Iris pigment epithelial cell (primary cell): ENCODE results near the gene NHLRC4.

ENCODE experiments used
- DNase-seq: peaks from one replicate; pipeline ENCODE4 v3.0.0-alpha.2; 2011; ENCODE audit warnings: low read depth

NHLRC4 gene

DNA sequence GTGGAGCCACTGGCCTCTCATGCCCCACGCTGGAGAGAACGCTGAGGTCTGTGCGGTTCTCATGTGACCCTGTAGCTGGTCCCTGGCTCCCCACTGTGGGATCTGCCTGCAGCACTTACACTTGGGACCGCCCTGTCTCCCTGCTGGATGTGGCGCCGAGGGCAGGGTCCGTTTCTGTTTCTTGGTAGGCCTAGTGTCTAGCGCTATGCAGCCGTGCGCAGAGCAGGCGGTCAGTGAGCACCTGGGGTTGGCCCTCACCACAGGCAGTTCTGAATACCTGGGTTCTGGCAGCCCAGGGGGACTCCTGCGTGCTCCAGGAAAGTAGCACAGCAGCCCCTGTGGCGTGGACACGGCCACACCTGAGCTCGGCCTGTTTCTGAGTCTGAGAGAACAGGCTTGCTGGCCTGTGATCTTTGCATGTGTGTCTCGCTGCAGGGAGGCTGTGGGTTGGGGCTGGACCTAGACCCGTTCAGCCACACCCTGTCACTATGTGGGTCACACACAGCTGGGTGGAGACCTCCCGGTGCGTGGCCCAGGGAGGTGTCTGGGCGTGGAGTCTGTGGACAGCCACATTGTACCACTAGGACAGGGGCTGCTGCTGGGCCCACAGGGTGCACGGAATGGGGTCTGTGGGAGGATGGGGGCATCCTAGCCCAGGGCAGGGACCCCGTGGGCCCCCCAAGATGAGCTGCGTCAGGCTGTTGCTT is 36.5 kb upstream of the NHLRC4 start:
- DNase-seq = no peak

DNA sequence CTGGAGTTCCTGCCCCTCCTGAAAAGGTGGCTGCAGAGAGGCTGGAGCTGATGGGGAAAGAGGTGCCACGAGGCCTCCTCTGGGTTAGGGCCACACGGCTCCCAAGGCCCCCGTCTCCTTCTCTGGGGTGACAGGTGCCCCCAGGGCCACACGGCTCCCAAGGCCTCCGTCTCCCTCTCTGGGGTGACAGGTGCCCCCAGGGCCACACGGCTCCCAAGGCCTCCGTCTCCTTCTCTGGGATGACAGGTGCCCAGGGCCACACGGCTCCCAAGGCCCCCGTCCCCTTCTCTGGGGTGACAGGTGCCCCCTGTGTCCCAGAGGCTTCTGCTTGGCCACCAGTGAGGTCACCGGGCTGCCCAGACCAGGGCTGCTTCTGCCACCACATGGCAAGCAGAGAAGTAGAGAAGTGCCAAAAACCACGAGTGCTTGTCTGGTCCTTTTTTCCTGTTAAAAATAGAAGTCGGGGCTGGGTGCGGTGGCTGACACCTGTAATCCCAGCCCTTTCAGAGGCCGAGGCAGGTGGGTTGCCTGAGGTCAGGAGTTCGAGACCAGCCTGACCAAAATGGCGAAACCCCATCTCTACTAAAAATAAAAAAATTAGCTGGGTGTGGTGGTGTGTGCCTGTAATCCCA is 35.2 kb upstream of the NHLRC4 start:
- no peak for DNase-seq

DNA sequence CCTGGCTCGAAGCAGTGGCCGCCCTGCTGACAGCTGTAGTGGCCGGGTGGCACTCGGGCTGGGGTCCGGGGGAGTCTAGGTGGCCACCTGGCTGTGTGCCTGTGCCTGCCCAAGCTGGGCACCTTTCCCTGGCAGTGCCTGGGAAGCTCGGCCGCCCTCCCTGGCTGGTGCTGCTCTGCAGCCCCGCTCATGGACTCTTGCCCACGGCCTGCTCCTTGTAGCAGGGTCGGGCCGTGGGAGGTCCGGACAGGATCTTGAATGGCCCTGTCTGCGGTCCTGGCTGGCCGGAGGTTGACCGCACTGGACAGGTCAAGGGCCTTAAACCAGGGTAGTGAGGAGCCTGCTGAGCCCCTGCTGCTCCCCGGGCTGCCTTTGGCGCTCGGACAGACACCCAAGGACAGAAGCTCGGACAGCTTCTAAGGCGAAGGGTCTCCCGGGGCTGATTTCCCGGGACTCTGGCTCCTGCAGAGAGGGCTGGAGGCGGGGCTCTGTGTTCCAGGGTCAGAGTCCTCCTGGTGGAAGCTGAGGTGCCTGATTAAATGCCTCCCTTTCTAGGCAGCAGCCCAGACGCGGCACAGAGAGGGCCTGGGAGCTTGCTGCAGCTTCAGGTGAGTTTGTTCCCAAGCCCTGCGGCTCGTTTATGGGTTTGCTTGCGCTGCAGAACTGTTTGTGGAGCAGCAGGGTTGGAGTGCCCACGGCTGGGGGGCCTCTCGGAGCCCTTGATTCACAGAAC is 33.2 kb upstream of the NHLRC4 start:
- DNase-seq = no peak

DNA sequence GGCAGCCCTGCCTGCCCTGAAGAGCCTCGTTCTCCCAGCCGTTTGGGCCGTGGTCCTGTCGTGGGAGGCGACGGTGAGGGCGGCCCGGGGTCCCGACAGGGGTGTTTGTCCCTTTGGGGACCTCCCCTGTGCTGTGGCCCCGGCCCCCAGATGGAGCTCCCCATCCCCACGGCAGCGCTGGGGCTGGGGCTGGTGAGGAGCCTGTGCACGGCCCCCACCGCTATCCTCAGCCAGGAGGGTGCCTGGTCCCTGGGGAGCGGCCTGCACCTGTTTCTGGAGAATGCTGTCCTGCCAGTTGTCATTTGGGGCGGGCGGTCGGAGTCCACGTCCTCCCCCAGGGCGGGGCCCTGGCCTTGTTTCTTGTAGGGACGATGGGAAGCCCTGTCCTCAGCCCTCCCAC is 32.7 kb upstream of the NHLRC4 start:
- no peak for DNase-seq

DNA sequence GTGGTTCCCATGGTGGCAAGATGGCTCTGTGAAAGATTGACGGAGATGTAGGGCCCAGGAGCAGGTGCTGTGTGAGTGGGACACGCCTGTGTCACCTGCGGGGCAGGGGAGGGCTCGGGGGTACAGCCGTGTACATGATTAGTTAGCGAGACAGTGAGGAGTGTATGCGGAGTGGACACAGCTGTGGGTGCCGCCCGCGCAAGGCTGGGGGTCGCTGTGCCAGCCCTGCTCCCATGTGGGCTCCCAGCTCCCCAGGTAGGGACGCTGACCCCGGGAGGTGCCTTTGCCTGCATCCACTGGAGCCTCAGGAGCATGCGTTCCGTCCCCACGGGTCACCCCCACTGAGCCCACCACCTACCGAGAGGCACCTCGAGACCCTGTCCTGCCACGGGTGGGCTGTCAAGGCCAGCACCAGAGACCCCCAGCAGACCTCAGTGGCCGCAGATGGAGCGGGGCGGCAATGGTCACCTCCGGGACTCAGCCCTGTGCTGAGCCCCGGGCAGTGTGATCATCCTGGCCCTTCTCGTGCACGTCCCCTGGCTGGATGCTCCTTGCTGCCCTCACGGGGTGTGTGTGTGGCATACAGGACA is 31.9 kb upstream of the NHLRC4 start:
- no peak for DNase-seq

DNA sequence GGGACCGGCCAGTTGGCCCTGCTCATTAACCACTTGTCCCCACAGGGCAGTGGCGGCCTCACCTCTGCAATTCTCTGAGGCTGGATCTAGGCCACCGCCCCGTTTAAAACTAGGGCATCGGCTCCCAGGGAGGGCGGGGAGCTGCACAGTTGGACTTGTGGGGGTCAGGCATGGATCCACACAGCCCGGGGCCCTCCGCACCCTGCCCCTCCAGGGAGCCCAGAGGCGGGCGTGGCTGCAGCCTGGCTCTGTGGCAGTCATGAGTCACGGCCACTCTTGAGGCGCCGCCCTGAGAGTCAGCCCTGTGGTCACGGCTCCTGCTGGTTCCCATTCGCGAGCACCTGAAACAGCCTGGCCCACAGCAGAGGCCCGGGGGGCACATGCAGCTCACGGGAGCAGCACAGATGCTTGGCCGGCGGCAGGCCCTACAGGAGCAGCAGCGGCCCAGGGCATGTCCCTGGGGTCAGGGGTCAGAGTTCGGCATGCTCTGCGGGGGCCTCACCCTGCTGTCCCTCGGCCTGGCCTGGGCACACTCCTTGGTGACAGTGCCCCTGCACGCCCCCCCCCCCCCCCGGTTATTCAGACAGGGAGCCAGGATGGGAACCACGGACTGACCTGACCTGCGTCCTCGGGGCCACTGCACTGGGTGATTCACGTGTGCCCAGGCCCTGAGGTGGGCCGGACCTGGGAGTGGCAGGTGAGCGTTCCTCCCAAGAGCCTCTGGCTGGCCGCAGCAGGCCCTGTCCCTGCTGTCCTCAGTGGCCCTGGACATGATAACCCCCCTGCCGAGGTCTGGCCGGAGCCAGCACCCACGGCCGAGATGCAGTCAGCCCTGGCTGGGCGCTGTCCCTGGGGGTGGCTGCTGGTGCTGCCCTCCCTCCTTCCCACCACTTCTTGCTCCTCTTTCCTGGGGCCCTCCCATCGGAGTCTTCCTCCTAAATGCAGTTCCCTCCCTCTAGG is 31.1 kb upstream of the NHLRC4 start:
- peak; percentile 49 for DNase-seq

DNA sequence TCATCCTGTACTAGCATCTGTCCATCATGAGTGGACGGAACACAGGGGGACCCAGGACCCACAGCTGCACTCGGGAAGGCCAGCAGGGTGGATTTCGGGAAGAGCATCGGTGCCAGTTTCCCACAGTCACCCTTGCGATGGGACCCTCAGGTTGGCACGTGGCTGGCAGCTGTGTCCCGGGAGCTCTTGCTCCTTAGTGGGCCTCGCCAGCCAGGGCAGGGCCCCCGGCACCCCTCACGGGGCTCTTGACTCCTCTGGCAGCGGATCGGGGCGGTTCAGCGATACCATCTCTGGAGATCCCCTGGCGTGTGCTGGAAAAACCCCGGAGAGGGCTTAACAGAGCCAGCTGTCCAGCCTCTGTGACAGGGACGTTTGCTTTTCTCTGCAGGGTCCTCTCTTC is 30.1 kb upstream of the NHLRC4 start:
- no peak for DNase-seq

DNA sequence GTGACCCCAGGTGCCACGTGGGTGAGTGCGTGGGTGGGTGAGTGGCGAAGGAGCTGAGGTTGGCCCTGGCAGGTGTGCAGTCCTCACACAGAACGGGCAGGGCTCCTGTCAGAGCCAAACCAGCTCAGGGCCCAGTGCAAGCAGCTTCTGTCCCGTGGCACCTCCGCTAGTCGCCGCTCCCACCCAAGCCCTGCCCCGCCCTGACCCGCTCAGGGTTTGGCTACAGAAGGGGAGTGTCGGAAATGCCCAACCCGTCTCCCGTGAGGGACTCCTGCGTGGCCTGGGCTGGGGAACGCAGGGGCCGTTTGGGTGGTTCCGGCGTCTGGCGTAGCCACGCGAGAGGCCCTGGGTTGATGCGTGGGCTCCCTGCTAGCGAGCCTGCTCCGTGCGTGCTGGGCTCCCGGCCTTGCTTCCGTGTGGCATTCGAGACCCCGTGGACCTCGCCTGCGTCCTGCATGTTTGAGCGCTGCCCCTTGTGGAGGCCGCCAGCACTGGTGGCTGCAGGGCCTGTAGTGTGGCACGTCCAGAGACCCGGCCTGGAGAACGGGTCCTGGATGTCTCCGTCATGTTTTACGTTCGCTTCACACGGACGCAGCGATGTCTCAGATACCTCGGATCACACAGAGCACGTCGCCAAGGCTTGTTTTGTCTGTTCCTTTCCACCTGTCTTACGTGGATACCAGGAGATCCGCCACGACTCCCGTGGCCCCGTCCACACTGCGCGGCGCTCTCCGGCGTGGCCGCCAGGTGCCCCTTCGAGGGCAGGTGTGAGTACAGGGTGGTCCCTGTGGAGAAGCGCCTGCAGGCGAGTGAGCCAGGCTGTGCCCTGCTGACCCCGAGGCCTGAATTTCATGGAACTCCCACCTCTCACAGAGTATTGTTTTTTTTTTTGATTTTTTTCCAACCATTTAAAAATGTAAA is 29.1 kb upstream of the NHLRC4 start:
- DNase-seq = no peak

DNA sequence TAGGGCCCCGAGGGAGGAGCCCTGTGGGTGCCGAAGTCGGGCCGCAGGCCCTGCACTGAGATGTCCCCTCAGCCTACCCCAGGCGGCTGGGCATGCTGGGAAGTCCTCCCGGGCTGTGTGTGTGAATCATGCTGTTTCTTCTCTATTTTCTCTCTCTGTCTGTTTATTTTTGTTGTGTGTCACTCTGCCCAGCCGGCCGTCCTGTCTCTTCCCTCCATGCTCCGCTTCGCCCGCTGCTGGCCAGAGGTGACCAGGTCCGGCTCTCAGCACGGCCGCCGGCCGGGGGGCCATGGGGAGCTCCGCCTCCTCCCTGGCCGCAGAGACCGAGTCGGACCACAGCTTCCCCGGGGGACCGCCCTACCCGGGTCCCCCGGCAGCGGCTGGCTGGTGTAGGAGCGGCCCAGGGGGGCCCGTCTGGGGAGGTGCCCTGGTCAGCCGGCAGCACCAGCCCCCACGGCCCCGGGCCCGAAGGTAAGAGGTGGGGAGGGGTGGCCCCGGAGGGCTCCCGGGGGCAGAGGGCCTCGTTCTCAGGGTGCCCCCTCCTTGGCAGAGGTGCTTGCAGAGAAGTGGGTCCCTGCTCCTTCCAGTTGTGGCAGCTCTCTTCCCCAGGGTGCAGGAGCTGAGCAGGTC is 26.8 kb upstream of the NHLRC4 start:
- peak; percentile 85 for DNase-seq

DNA sequence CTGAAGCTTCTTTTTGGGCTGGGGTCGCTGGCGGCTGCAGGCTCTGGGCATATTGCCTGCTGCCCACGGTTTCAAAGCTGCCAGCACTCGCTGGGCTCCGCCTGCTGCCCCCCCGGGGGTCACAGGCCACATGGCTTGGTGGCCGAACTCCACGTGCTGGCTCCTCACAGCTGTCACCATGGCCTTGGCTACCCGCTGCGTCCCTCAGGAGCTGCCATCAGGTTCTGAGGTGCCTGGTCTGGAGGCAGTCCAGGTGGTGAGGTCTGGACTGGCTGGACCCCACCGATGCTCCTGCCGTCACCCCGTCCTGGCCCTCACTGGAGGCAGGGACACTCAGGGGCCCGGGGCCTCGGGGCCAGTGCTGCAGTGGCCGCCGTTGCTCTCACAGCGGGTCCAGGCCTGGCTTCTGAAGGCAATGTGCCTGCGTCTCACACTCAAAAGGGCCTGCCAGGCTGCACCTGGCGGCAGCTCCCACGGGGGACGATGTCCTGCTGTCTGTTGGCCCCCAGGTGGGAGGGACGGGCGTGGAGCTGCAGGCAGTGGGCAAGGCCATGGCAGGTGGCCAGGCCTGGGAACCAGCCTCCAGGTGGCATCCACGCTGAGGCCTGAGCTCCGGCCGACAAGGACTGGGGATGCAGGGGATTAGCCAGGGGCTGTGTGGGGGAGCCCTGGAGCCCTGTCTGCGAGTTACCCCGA is 26.0 kb upstream of the NHLRC4 start:
- no peak for DNase-seq

DNA sequence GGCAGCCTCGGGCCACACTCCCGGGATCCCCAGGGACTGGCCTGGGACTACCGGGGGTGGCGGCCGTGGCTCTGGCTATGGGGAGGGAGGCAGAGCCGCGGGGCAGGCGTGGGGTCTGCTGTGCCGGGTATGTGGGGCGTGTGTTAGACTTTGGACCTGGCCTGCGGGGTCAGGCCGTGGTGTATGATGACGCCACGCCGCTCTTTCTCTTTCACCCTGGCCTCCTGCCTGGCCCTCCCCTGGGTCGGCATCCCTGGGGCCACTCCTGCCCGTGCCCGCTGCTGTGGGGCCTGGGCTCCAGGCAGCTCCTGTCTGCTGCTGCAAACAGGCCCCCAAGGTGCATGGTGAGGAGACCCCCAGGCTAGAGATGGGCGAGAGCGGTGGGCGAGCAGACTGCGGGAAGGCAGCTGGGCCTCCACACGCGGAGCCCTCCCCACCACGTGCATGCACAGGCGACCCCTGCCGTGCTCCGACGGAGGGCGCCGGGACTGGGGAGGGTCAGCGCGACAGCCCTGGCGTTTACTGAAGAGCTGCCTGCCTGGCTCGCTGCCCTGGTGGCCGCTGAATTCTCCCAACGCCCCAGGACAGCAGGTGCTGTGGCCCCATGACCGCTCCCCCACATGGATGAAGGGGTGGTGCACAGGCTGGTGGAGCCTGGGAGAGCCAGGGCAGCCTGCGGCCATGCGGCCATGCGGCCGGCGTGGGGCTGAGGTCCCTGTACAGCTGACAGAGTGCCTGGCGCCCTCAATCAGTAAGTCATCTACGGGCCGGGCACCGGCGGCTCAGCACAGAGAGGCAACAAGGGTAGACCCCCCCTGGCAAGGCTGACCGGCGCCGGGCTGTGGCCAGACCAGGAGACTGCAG is 23.3 kb upstream of the NHLRC4 start:
- no peak for DNase-seq

DNA sequence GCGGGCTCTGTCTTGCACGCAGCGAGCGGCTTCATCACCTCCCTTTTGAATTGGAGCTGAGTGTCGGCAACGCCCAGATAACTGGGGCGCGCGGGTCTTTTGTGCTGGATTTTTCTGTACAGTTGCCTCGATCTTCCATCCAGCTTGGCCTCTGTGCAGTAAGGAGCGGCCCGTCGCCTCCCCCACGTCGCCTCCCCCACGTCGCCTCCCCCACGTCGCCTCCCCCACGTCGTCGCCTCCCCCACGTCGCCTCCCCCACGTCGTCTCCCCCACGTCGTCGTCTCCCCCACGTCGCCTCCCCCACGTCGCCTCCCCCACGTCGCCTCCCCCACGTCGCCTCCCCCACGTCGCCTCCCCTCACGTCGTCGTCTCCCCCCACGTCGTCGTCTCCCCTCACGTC is 22.3 kb upstream of the NHLRC4 start:
- DNase-seq = no peak

DNA sequence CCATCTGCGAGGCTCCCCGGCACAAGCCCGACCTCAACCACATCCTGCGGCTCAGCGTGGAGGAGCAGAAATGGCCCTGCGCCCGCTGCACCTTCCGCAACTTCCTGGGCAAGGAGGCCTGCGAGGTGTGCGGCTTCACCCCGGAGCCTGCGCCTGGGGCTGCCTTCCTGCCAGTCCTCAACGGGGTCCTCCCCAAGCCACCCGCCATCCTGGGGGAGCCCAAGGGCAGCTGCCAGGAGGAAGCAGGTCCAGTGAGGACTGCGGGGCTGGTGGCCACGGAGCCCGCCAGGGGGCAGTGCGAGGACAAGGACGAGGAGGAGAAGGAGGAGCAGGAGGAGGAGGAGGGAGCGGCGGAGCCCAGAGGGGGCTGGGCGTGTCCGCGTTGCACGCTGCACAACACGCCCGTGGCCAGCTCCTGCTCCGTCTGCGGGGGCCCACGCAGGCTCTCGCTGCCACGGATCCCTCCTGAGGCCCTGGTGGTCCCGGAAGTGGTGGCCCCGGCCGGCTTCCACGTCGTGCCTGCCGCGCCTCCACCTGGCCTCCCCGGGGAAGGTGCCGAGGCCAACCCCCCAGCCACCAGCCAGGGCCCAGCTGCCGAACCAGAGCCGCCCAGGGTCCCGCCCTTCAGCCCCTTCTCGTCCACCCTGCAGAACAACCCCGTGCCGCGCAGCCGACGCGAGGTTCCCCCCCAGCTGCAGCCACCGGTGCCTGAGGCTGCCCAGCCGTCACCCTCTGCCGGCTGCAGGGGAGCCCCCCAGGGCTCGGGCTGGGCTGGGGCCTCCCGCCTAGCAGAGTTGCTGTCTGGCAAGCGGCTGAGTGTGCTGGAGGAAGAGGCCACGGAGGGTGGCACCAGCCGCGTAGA is 19.7 kb upstream of the NHLRC4 start:
- DNase-seq = no peak

DNA sequence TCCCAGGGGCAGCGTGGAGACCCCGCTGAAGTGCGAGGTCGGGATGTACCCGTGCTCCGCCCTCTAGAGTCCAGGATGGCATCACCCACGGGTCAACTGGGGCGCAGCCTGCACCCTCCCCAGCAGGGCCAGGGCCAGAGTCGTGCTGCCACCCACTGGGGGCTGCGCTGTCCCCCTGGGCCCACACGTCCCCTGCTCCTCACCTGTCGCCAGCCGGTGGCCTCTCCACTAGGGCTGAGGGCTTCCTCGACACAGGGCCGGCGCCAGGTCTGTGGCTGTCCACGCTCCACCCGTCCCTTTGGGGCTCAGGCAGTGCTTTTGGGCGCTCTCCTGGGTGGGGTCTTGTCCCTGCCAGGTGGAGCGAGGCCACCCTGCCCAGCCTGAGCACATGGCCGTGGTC is 18.2 kb upstream of the NHLRC4 start:
- DNase-seq = no peak

DNA sequence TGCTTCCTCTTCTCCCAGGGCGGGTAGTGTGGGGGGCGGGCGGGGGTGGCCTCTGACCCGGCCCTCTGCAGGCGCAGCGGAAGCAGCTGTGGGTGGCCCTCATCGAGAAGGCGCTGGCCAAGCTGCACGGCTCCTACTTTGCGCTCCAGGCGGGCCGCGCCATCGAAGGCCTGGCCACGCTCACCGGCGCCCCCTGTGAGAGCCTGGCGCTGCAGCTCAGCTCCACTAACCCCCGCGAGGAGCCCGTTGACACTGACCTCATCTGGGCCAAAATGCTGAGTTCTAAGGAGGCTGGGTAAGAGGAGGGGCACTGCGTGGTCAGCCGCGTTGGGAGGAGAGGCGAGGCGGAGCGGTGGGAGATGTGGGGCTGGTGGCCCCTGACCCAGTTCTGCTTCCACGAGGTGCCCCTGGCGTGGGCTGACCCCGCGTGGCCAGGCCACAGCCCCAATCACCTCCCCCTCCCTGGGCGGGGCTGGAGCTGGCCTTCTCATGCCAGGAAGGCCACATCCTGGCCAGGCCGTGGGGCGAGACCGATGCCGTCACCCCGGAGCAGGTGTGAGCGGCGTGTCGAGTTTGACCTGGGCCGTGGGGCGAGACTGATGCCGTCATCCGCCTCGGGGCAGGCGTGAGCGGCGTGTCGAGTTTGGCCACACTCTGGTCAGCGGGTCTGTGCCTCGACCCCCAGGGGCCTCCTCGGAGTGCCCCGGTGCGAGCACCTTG is 17.1 kb upstream of the NHLRC4 start:
- DNase-seq = no peak

DNA sequence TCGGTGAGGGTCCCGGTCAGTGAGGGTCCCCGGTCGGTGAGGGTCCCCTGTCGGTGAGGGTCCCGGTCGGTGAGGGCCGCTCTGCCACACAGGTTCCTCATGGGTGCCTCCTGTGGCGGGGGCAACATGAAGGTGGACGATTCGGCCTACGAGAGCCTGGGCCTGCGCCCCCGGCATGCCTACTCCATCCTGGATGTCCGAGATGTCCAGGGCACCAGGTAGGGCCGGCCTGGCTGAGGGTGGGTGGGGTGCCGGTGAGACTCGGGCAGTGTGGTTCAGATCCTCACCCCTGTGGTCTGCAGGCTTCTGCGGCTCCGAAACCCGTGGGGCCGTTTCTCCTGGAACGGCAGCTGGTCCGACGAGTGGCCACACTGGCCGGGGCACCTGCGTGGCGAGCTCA is 15.6 kb upstream of the NHLRC4 start:
- no peak for DNase-seq

DNA sequence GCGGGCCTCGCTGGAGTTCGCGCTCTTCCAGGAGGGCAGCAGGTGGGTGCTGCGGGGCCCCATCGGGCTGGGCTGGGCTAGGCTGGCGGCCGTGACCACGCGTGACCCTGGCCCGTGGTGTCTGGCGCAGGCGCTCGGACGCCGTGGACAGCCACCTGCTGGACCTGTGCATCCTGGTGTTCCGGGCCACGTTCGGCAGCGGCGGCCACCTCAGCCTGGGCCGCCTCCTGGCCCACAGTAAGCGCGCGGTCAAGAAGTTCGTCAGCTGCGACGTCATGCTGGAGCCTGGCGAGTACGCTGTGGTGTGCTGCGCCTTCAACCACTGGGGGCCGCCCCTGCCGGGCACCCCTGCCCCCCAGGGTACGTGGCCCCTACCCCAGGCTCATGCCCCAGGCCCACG is 14.6 kb upstream of the NHLRC4 start:
- no peak for DNase-seq
